HG02763 (cell line): ENCODE data around the gene TSC2.
"Not testable (repeated sequence)": the region's sequence is repeated elsewhere in the genome, so short reads cannot be mapped to it uniquely, and the experiment has no call there.

ENCODE experiments used
- ATAC-seq: cut with Tn5 transposase; IDR thresholded peaks from one replicate; pipeline ENCODE4 v1.9.1; 2021; ENCODE audit warnings: mild to moderate bottlenecking, moderate library complexity; ENCODE audit not compliant: unreplicated experiment

Gene TSC2

DNA sequence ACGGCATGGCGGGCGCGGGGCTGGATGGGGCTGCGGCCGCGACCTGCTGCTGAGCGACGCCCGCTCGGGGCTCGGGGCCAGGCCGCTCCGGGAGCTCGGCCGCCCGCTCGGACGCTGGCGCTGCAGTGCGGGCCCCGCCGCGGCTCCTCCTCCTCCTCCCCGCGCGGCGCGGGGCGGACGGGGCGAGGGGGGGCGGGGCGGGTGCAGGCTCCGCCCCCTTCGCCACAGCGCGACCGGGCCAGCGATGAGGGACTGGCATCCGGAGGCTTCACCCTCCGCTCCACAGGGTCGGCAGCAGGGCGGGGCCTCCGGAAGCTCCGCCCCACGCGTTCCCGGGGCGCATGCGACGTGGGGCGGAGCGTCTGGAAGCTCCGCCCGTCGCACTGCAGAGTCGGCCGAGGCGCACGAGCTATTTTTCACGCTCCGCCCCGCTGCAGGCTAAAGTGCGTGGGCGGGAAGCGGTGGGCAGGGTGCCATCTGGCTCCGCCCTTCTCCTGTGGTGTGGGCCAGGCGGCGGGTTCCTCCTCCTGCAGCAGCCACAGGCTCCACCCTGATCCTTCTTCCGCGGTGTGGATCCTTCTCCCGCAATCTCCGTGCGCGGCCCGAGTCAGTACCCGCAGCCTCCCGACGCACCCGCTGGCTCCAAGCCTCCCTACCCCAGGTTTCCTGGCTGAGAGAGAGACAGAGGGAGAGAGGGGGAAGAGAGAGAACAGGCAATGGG, 88.1 kb downstream of the TSC2 start, which contains the start of gene PKD1:
Gene PKD1 (minus strand): TSS at position 129 of the 721 bp plus-strand sequence. CDS start 209 bp downstream, outside the sequence.
- ATAC-seq, result not testable (repeated sequence)
